Ascending aorta (tissue), 2 donors: ENCODE results near the gene FAM83C. TPM values are rescaled to one million over a fixed set of nuclear protein-coding genes. Genes with fewer than 3 reads are reported as not detected.
"Not testable (repeated sequence)": the region's sequence is repeated elsewhere in the genome, so short reads cannot be mapped to it uniquely, and the experiment has no call there.

Source experiments
- DNase-seq, 2 donors: peaks; one replicate each; pipeline ENCODE4 v3.0.0-alpha.2; 2019; ENCODE audit warnings: low spot score in 2 of 2
- H3K27ac ChIP-seq, 2 donors: fragments of 200-600 bp; sonication (generic); one replicate each; pipeline ENCODE4 v1.5.1; 2016 to 2017; ENCODE audit warnings: mild to moderate bottlenecking in 1 of 2
- H3K27me3 ChIP-seq: fragments of 200-600 bp; sonication (generic); one replicate; pipeline ENCODE4 v1.5.1; 2017
- H3K36me3 ChIP-seq, 2 donors: fragments of 200-600 bp; sonication (generic); one replicate each; pipeline ENCODE4 v1.5.1; 2016
- H3K4me1 ChIP-seq, 2 donors: fragments of 200-600 bp; sonication (generic); one replicate each; pipeline ENCODE4 v1.5.1; 2016 to 2017; ENCODE audit warnings: mild to moderate bottlenecking in 1 of 2
- H3K4me3 ChIP-seq, 2 donors: fragments of 200-600 bp; sonication (generic); one replicate each; pipeline ENCODE4 v1.5.1; 2016 to 2017; ENCODE audit warnings: mild to moderate bottlenecking in 1 of 2
- H3K9me3 ChIP-seq, 2 donors: fragments of 200-600 bp; sonication (generic); one replicate each; pipeline ENCODE4 v1.5.1; 2016
- intact Hi-C: fragments of 100-400 bp; cut with DNase I; formaldehyde crosslinking; loops from one replicate; pipeline ENCODE4 v1.15.1; 2023
- total RNA-seq: library from RNA; depleted of rRNA; stranded (reverse); fragments of >200 nt; gene quantifications from one replicate; pipeline ENCODE4 v1.1.0, GENCODE V29; 2016
- TF ChIP-seq, protein P1 (sequence below), 3 experiments: fragments of 200-600 bp in 2 of 3; fragments of 450-650 bp in 1 of 3; sonication (generic) in 2 of 3; IDR thresholded peaks; one replicate each; pipeline ENCODE4 v1.5.1; 2016 to 2019; ENCODE audit warnings: antibody characterized with exemption in 3 of 3, mild to moderate bottlenecking in 1 of 3, moderate library complexity in 1 of 3

Gene FAM83C
- total RNA-seq, 1 donor from 2014 or later = not detected

DNA sequence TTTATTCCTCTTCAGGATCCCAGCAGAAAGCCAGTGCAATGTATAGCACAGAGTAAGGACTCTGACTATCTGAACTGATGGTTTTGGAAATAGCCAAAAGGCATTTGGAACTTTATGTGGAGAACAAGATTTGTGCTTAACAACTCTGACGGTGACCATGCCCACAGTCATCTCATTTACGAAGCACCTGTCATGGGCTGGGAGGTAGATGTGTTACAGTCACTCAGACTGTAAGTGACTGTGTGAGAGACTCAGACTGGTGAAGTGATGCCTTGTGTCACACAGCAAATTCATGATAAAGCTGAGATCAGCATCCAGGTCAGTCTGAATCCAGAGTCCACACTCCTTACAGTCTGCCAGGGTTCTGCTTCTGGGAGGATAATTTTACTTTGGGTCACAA is 23.9 kb upstream of the FAM83C start:
- no peak for DNase-seq
- Histone ChIP-seq H3K27me3 (no peaks in the 10 kb centered on the region), H3K9me3 (no peaks in the 10 kb centered on the region), H3K27ac (no peak overlapping the region), H3K36me3 (peaks cover 3 to 4% of the 10 kb centered on the region in 2 donors), H3K4me3 (no peak overlapping the region), H3K4me1 (no peaks in the 10 kb centered on the region)
- intact Hi-C loops = no loop called here
- TF ChIP-seq, protein P1, sequence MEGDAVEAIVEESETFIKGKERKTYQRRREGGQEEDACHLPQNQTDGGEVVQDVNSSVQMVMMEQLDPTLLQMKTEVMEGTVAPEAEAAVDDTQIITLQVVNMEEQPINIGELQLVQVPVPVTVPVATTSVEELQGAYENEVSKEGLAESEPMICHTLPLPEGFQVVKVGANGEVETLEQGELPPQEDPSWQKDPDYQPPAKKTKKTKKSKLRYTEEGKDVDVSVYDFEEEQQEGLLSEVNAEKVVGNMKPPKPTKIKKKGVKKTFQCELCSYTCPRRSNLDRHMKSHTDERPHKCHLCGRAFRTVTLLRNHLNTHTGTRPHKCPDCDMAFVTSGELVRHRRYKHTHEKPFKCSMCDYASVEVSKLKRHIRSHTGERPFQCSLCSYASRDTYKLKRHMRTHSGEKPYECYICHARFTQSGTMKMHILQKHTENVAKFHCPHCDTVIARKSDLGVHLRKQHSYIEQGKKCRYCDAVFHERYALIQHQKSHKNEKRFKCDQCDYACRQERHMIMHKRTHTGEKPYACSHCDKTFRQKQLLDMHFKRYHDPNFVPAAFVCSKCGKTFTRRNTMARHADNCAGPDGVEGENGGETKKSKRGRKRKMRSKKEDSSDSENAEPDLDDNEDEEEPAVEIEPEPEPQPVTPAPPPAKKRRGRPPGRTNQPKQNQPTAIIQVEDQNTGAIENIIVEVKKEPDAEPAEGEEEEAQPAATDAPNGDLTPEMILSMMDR (IDR thresholded peaks at IDR 0.05) = no peak

- intact Hi-C loops, H3K4me3 ChIP-seq, DNase-seq, H3K4me1 ChIP-seq, H3K9me3 ChIP-seq, H3K27me3 ChIP-seq, H3K36me3 ChIP-seq, H3K27ac ChIP-seq: not testable (repeated sequence)
These were observed 23.4 kb upstream of the FAM83C start for GRCh38 chr20:35315632-35316020.

GRCh38 chr20:35314816-35315631 is 22.8 kb upstream of the FAM83C start:
- Histone ChIP-seq H3K4me1 (no peaks in the 10 kb centered on the region), H3K27me3 (no peaks in the 10 kb centered on the region), H3K4me3 (no peak overlapping the region), H3K27ac (no peak overlapping the region), H3K9me3 (no peaks in the 10 kb centered on the region), H3K36me3 (peaks cover 3 to 4% of the 10 kb centered on the region in 2 donors)
- TF ChIP-seq, protein P1 (IDR thresholded peaks at IDR 0.05) = no peak
- DNase-seq = no peak
- intact Hi-C loops = no loop called here

GRCh38 chr20:35312318-35312717 is 20.1 kb upstream of the FAM83C start:
- intact Hi-C loops = no loop called here
- no peak for DNase-seq
- H3K9me3 ChIP-seq = no peaks in the 10 kb centered on the region

DNA sequence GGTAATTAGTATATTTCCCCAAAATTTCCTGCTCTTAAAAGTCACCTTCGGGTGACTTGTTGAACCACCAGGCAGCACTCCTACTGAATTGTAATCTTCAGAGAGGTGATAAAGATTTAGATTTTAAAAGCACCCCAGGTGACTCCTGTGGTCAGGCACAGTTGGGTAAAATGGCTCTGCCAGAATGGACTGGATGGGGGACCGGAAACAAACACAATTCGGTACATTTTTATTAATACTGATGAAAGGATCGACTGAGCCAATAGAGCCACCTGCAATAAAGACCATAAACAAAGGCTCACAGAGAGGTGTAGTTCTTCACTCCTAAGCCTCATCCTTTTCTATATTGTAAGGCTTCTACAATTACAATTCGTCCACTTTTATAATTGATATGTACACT is 19.6 kb upstream of the FAM83C start:
- H3K27me3 ChIP-seq = no peaks in the 10 kb centered on the region
- H3K27ac ChIP-seq = no peak overlapping the region
- no peak overlapping the region for H3K4me3 ChIP-seq
- intact Hi-C loops = no loop called here
- TF ChIP-seq, protein P1 (IDR thresholded peaks at IDR 0.05) = no peak
- H3K4me1 ChIP-seq = peaks cover 18 to 20% of the 10 kb centered on the region in 2 donors
- DNase-seq = no peak
- no peaks in the 10 kb centered on the region for H3K9me3 ChIP-seq
- peaks cover 3 to 4% of the 10 kb centered on the region in 2 donors for H3K36me3 ChIP-seq

More at GRCh38 chr20:35312318-35312717, 20.1 kb upstream of the FAM83C start:
- Histone ChIP-seq H3K27me3 (no peaks in the 10 kb centered on the region), H3K4me3 (no peak overlapping the region), H3K27ac (no peak overlapping the region), H3K4me1 (peaks cover 13 to 17% of the 10 kb centered on the region in 2 donors), H3K36me3 (peaks cover 3 to 4% of the 10 kb centered on the region in 2 donors)
- TF ChIP-seq, protein P1 (IDR thresholded peaks at IDR 0.05) = no peak

GRCh38 chr20:35311409-35311808 is 19.2 kb upstream of the FAM83C start:
- H3K9me3 ChIP-seq = no peaks in the 10 kb centered on the region
- H3K27ac ChIP-seq = no peak overlapping the region
- H3K4me1 ChIP-seq = peaks cover 19 to 20% of the 10 kb centered on the region in 2 donors
- DNase-seq = no peak
- TF ChIP-seq, protein P1 (IDR thresholded peaks at IDR 0.05) = no peak
- H3K27me3 ChIP-seq = no peaks in the 10 kb centered on the region
- H3K36me3 ChIP-seq = peaks cover 3 to 4% of the 10 kb centered on the region in 2 donors
- intact Hi-C loops = no loop called here
- no peak overlapping the region for H3K4me3 ChIP-seq
